Measurements from ENCODE around the gene TMED10. TPM values are rescaled to one million over a fixed set of nuclear protein-coding genes. Genes with fewer than 3 reads are reported as not detected.

Gene TMED10
- total and polyA plus RNA-seq, 2 donors (not counting 3 experiments of a cell fraction or from before 2014, with no cell fraction given): 338 to 342 TPM

GRCh38 chr14:75164809-75165208 is 11.6 kb downstream of the TMED10 start:
- no TSS peak for BruUV-seq (replicated peaks)
- FAIRE-seq (no peak), DNase-seq (ENCODE audit: low read depth, low spot score) (no peak)
- intact Hi-C loops (cut with micrococcal nuclease) (no loop called here), dilution Hi-C loops (cut with MboI; ENCODE audit: extremely low pct_ligation_motif_present, low sequenced_read_pairs) (no loop called here)
- Histone ChIP-seq H3K9ac (replicated peaks; ENCODE audit: extremely low read depth, insufficient read depth, low read length) (no peak overlapping the region), H3K4me2 (ENCODE audit: insufficient read depth, low read length) (no peak overlapping the region), H2AFZ (ENCODE audit: low read depth, low read length) (no peak overlapping the region), H3K27ac (ENCODE audit: insufficient read depth, low read depth, low read length) (no peak overlapping the region), H3K9me1 (replicated peaks; ENCODE audit: control insufficient read depth, extremely low read depth, insufficient read depth, low read length) (no peaks in the 10 kb centered on the region), H4K20me1 (replicated peaks; ENCODE audit: control insufficient read depth, extremely low read depth, insufficient read depth, low read length) (peaks cover 5% of the 10 kb centered on the region), H3K36me3 (ENCODE audit: control insufficient read depth in 2 of 2, extremely low read depth in 1 of 2, insufficient read depth in 2 of 2, low read length in 2 of 2) (no peaks in the 10 kb centered on the region), H3K79me2 (ENCODE audit: control insufficient read depth, insufficient read depth, low read length) (peaks cover 92% of the 10 kb centered on the region), H3K9me3 (replicated peaks; ENCODE audit: control insufficient read depth, insufficient read depth, low read length) (no peaks in the 10 kb centered on the region), H3K4me3 (replicated peaks in 1 of 3; ENCODE audit: insufficient read depth in 1 of 3, low read depth in 1 of 3, low read length in 3 of 3) (no peak overlapping the region), H3K4me1 (ENCODE audit: control insufficient read depth, extremely low read depth, insufficient read depth, low read length) (peaks cover 4% of the 10 kb centered on the region), H3K27me3 (ENCODE audit: control insufficient read depth in 2 of 2, insufficient read depth in 2 of 2, low read length in 2 of 2) (no peaks in the 10 kb centered on the region)
- ChIA-PET POLR2A (no interaction called here), CTCF (no interaction called here)
- TF ChIP-seq EZH2 (IDR thresholded peaks at IDR 0.05; ENCODE audit: borderline replicate concordance, low read depth, low read length, severe bottlenecking): no peak
- TF ChIP-seq MYC (IDR thresholded peaks at IDR 0.05; ENCODE audit: low read depth, low read length): no peak
- TF ChIP-seq JUN (IDR thresholded peaks at IDR 0.05; ENCODE audit: borderline replicate concordance, insufficient read depth, insufficient read length, low read depth): no peak
- TF ChIP-seq FOS (IDR thresholded peaks at IDR 0.05; ENCODE audit: borderline replicate concordance, insufficient read depth, low read length): no peak
- no peak for TF ChIP-seq POLR2AphosphoS5 (IDR thresholded peaks at IDR 0.05; ENCODE audit: insufficient read depth, low read depth, low read length)
- TF ChIP-seq GATA2 (IDR thresholded peaks at IDR 0.05; ENCODE audit: insufficient read depth, insufficient read length, low read depth, low read length): no peak
- TF ChIP-seq, protein P1, sequence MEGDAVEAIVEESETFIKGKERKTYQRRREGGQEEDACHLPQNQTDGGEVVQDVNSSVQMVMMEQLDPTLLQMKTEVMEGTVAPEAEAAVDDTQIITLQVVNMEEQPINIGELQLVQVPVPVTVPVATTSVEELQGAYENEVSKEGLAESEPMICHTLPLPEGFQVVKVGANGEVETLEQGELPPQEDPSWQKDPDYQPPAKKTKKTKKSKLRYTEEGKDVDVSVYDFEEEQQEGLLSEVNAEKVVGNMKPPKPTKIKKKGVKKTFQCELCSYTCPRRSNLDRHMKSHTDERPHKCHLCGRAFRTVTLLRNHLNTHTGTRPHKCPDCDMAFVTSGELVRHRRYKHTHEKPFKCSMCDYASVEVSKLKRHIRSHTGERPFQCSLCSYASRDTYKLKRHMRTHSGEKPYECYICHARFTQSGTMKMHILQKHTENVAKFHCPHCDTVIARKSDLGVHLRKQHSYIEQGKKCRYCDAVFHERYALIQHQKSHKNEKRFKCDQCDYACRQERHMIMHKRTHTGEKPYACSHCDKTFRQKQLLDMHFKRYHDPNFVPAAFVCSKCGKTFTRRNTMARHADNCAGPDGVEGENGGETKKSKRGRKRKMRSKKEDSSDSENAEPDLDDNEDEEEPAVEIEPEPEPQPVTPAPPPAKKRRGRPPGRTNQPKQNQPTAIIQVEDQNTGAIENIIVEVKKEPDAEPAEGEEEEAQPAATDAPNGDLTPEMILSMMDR (IDR thresholded peaks at IDR 0.05; ENCODE audit: extremely low read depth in 1 of 2, insufficient read depth in 1 of 2, low read depth in 1 of 2, low read length in 2 of 2): no peak
- TF ChIP-seq, protein P2, sequence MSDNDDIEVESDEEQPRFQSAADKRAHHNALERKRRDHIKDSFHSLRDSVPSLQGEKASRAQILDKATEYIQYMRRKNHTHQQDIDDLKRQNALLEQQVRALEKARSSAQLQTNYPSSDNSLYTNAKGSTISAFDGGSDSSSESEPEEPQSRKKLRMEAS (IDR thresholded peaks at IDR 0.05; ENCODE audit: insufficient read depth, insufficient read length): no peak
- TF ChIP-seq POLR2A (IDR thresholded peaks at IDR 0.05; ENCODE audit: low read depth, low read length): no peak
